NCI-H1417 (cell line): ENCODE results near the gene ARF4.
A peak's percentile ranks its signal among the peaks of the same experiment; 100 is the strongest.
"Not testable (repeated sequence)": the region's sequence is repeated elsewhere in the genome, so short reads cannot be mapped to it uniquely, and the experiment has no call there.

ENCODE experiments used
- DNase-seq, 3 experiments: peaks; one replicate each; lab custom pipeline; 2025; lab: John Stamatoyannopoulos, UW

The ARF4 gene

DNA sequence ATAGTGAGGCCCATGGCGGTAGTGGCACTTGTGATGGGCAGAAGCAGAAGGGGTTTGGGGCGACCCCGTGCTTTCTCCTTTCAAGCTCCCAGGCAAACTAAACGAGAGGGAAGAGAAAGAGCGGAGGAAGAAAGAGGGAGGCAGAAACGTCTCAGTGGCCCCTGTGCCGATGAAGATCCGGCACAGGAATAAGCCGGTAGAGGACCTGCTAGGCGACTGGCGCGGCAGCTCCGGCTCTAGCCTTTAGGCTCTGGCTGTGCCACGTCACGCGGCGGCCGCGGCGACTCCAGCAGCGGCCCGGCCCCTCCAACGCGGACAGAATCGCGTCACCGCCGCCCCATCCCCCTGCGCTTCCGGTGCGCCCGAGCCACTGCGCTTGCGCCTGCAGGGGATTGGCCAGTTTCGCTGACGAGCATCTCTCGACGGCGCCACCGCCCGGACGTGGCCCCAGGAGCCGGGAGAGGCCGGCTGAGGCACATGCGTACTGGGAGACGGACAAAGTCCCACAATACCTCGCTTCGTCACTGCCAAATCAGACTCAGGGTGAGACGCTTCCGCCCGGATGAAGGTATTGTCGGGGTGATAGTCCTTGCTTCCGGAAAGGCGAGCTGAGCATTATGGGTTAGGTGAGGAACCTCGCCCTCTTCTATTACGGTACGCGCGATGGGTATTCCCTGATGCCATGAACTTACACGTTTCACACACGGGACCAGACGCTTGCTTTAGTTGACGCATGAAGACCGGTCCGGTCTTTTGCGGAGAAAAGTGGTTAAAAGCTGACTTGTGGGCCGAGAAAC, at the start of gene ARF4:
TSS of gene ARF4 (minus strand) at position 218 of the 797 bp plus-strand sequence. CDS start at position 14, 204 bp downstream.
- DNase-seq: peak; percentile 95 to 99 (median 95)

DNA sequence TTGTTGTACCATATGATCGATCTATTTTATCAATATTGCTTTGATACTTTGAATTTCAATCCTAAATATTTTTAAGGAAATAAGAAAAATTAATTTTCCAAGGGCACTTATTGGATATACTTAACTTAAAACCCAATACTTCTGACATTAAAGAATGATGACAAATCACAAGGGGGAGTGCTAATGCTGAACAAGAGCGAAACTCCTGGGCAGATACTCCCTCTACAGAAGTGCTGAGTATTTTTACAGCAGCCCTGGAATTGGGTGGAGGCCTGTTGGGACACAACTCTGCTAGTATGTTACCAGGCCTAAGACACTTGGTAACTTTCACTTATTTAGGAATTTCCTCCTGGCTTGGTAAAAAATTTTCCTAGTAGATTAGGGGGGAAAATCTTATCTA, 49.6 kb upstream of the ARF4 start:
- no peak for DNase-seq

DNA sequence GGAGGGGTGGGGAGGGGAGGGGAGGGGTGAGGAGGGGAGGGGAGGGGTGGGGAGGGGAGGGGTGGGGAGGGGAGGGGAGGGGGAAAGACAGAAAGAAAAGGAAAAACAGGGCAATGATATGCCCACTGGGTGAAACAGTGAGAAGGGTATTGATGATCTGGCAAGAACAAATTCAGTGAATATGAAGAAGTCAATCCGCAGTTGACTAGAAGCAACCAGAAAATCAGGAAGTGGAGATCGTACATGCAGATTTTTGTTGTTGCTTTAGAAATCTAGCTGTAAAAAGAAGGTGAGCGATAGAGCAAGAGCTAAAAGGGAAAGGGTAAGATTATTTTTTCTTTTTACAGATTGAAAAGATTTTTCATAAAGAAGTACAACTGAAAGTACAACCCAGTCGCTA, 47.6 kb upstream of the ARF4 start:
- no peak for DNase-seq

DNA sequence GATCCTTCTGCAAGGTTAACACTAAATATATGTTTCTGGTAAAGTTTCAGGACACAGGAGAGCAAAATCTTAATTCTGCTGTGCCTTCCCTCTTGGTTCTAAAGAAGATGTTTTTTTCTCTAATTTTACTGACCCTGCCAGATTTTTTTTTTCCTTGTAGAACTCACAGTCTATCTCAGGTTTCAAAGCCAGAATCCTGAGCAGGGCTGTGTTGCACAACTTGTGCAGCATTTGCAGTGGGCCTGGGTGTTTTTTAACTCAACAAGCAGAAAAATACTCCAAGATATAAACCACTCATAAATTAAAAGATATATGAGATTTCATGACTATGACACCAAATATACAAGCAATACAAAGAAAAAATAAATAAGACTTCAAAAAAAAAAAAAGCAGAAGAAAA, 40.2 kb upstream of the ARF4 start:
- DNase-seq: no peak

DNA sequence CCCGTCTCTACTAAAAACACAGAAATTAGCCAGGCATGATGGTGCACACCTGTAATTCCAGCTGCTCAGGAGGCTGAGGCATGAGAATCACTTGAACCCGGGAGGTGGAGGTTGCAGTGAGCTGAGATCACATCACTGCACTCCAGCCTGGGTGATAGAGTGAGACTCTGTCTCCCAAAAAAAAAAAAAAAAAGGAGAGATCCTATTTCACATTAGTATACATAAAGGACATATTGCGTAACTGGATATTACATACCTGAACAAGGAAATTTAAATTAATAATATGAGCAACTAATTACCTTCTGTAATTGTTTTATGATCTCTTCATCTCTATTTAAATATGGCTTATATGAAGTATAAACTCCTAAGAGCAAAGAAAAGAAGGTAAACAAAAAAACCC, 37.1 kb upstream of the ARF4 start:
- not testable (repeated sequence) for DNase-seq

DNA sequence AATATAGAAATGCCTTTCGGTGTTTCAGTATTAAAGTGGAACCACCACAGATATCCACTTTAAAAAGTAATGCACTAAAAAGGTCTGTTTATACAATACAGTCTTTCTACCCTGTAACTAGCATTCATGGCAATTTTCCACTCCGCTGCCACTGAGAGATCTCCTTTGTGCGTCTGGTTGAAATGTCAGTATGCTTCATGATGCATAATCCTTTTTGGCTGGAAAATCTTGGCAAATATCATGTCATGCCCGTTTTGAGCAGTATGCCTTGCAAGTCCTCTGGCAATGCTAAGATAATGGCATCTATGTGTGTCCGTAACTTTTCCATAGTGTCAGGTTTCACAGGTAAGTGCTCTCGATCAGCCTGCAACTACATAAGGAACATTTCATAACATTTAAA, 30.8 kb upstream of the ARF4 start:
- peak in 2 of 3 experiments; percentile 3 to 59 for DNase-seq

DNA sequence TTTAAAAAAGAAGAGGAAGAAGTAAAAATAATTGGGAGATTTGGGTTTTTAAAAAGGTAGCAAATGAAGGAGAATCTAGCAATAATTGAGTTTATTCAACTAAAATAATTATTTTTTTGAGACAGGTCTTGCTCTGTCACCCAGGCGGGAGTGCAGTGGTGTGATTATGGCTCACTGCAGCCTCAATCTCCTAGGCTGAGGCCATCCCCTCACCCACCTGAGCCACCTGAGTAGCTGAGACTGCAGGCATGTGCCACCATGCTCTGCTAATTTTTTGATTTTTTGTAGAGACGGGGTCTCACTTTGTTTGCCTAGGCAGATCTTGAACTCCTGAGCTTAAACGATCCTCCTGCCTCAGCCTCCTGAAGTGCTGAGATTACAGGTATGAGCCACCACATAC, 27.7 kb upstream of the ARF4 start:
- no peak for DNase-seq

DNA sequence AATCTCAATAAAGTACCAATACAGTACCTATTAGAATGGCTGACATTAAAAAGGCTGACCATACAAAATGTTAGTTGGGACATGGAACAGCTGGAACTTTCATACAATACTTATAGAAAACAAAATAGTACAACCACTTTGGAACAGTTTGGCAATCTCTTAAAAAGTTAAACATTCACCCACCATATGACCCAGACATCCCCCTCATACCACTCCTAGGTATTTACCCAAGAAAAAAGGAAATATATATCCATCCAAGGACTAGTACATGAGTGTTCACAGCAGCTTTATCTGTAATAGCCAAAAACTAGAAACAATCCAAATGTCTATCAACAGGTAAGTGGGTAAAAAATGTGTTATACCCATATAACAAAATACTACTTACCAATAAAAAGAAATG, 25.2 kb upstream of the ARF4 start:
- DNase-seq: no peak

DNA sequence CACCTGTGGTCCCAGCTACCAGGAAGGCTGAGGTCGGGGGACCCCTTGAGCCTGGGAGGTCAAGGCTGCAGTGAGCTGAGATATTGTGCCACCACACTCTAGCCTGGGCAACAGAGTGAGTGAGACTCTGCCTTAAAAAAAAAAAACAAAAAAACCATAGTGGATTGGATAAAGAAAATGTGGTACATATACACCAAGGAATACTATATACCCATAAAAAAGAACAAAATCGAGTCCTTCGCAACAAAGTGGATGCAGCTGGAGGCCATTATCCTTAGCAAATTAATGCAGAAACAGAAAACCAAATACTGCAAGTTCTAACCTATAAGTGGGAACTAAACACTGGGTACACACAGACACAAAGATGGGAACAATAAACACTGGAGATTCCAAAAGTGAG, 20.6 kb upstream of the ARF4 start:
- DNase-seq: no peak

DNA sequence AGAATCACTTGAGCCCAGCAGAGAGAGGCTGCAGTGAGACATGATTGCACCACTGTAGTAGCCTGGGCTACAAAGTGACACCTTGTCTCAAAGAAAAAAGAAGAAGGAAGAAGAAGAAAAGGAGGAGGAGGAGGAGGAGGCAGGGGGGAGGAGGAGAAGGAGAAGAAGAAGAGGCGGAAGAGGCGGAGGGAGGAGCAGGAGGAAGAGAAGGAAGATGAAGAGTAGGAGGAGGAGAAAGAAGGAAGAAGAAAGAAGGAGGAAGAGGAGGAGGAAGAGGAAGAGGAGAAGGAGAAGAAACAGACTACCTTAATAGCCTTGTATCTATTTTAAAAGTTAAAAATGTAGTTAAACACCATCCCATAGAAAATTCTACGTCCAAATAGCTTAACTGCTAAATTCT, 19.1 kb upstream of the ARF4 start:
- DNase-seq: no peak

DNA sequence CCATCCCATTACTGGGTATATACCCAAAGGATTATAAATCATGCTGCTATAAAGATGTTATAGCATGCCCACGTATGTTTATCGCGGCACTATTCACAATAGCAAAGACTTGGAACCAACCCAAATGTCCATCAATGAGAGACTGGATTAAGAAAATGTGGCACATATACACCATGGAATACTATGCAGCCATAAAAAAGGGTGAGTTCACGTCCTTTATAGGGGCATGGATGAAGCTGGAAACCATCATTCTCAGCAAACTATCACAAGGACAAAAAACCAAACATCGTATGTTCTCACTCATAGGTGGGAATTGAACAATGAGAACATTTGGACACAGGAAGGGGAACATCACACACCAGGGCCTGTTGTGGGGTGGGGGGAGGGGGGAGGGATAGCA, 14.7 kb upstream of the ARF4 start:
- not testable (repeated sequence) for DNase-seq

DNA sequence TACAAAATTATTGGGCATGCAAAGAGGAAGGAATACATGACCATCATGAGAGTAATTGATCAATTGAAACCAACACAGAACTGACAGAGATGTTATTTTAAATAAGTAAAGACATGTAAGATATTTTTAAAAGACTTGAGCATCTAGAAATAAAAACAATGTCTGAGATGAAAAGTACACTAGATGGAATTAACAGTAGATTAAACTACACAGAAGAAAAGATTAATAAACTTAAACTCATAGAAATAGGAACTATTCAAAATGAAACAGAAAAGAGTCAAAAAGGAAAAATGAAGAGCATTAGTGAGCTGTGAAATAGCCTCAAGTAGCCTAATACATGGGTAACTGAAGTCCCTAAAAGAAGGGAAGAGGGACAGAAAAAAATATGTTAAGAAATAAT, 8.5 kb upstream of the ARF4 start:
- no peak for DNase-seq

DNA sequence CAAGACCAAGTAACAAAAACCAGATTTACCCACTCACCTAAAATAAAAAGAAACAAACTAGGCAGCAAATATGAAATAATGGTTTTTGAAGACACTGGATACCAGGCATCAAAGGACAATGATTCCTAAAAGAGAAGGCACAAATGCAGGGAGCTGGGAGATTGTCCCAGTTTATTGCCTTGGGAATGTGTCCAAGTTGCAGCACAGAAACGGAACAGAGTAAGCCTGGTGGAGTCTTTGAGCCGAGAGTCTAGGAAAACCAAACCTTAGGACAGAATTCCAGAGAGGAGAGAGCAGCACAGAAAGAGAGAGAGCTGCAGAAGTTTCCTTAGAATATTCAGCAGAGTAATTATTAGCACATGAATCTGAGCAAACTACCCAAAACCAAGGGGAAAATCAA, 7.8 kb upstream of the ARF4 start:
- no peak for DNase-seq

DNA sequence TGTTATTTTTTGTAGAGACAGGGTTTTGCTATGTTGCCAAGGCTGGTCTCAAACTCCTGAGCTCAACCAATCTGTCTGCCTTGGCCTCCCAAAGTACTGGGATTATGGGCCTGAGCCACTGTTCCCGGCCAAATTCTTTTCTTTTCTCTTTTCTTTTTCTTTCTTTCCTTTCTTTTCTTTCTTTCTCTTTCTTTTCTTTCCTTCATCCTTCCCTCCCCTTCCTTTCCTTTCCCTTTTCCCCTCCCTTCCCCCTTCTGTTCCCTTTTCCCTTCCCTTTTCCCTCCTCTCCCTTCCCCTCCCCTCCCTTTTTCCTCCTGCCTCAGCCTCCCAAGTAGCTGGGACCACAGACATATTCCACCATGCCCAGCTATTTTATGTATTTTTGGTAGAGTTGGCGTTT, 3.1 kb upstream of the ARF4 start:
- DNase-seq: no peak

DNA sequence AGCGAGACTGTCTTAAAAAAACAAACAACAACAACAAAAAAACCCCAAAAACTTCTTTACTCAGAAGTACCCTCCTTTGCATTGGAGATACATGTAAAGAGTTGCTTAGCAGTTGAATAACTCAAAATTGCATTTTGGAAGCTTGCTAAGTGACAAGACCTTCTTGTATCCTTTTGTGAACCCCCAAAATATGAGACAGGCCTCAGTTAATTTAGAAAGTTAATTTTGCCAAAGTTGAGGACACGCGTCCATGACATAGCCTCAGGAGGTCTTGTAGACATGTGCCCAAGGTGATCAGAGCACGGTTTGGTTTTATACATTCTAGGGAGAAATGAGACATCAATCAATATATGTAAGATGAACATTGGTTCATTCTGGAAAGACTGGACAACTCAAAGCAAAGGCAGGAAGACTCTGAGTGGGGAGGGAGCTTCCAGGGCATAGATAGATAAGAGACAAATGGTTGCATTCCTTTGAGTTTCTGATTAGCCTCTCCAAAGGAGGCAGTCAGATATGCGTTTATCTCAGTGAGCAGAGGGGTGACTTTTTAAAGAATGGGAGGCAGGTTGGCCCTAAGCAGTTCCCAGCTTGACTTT, 1.7 kb upstream of the ARF4 start:
- peak in 1 of 3 experiments; percentile 2 for DNase-seq

DNA sequence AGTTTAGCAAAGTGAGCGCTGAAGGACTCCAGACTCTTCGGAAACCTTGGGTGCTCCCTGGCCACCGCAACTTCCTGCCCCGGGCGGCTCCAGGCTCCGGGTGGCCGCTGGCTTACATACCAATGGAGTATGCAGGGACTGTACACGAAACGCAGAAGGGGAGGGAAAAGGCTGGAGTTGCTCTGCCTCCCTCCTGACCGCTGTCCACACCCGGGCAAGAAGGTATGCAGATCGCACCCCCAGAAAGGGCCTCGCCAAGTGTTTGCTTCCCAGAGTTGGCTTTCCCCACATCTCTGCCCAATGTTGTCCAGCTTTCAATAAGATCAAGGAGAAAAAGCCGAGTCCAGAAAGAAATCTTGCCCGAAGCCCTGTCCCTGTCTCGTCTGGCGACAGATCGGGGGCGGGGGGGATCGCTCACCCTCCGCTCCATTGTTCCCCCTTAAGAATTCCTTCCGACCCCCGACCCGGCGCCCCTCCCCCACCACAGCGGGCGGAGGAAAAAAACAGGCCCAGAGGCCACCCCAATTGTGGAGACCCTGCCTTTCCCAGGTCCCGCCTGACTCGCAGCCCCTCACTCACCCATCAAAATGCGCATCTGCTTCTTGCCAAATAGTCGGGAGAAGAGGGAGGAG, 533 bp downstream of the ARF4 start:
- peak; percentile 3 to 42 (median 40) for DNase-seq

DNA sequence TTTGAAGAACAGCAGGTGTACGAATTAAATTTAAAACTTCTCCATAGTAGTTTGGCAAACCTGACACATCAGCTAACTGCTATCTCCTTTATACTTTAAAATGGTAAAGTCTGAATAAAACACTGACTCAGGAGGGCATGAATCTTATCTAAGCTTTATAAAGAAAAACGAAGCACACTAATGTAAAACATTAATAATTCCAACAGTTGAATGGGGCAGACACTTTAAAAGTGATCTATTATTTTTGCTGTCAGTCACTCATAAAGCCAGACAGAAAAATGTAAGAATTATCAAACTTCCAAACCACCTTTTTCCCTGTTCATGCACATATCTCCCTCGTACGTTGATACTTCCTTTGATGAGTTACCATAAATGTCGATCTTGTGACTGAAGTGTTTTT, 2.6 kb downstream of the ARF4 start:
- DNase-seq: no peak

DNA sequence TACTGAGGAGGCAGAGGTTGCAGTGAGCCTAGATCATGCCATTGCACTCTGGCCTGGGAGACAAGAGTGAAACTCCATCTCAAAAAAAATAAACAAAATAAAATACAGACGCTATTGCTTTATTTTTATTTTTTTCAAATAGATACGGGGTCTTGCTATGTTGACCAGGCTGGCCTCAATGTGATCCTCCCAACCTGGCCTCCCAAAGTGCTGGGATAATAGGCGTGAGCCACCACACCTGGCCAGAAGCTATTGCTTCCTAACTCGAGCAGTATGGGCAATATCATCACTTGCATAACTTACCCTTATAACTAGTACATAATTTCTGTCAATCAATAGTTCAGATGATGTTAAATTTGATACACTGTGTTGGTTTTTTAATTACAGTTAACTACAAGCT, 3.0 kb downstream of the ARF4 start:
- no peak for DNase-seq

DNA sequence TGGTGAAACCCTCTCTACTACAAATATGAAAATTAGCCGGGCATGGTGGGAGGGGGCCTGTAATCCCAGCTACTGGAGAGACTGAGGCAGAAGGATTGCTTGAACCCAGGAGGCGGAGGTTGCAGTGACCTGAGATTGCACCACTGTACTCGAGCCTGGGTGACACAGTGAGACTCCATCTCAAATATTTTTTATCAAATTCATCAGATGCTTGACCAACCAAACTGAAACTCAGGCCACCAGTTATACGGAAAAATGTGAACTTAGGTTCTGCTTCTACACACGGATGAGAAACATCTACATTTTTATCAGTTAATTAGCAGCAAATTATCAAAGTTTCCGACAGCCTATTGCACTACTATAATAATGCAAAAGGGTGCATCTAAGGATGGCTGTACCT, 4.8 kb downstream of the ARF4 start:
- DNase-seq: no peak

DNA sequence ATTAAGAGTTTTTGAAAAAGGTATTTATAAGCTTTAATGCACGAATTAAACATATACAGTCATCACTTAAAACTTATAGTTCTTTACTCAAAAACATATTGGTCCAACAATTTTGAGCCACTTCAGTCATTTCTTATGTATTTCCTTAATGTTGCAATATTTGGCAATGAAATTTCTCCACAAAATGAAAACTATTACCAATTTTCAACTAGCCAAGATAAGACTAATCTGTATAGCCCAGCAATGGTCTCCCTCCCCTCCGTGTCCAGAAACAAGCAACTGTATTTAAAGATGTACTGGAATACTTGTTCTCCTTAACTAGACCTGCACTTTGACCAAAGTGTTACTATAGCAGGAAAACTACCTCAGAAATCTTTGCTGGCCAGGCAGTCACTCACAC, 9.2 kb downstream of the ARF4 start:
- no peak for DNase-seq

DNA sequence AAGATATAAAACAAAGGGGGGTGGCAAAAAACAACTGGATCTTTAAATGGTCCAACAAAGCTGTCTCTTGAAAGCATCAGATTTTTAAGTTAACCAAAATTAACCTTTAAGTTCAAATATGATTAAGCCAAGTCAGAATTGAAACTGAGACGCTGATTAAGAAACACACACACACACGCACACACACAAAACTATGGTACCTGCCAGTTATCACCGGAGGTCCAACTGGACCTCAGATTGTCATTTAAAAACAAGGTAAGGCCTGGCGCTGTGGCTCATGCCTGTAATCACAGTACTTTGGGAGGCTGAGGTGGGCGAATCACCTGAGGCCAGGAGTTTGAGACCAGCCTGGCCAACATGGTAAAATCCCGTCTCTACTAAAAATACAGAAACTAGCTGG, 10.4 kb downstream of the ARF4 start:
- no peak for DNase-seq

DNA sequence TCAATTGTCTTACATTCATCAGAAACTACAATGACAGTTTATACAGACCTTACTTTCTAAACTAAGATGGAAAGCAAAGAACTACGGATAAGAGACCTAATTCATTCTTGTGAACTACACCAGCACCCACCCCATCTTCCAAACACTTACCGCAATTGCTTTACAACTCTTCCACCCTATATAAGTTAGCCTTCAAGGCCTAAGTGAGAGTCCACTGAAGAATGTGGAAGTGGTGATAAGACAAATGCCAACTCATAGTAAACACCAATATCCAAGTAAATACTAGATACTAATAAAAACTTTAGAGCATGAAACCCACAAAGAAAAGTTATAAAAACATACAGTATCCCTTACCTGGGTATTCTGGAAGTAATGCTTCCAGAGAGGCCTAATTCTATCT, 13.6 kb downstream of the ARF4 start:
- DNase-seq: no peak

DNA sequence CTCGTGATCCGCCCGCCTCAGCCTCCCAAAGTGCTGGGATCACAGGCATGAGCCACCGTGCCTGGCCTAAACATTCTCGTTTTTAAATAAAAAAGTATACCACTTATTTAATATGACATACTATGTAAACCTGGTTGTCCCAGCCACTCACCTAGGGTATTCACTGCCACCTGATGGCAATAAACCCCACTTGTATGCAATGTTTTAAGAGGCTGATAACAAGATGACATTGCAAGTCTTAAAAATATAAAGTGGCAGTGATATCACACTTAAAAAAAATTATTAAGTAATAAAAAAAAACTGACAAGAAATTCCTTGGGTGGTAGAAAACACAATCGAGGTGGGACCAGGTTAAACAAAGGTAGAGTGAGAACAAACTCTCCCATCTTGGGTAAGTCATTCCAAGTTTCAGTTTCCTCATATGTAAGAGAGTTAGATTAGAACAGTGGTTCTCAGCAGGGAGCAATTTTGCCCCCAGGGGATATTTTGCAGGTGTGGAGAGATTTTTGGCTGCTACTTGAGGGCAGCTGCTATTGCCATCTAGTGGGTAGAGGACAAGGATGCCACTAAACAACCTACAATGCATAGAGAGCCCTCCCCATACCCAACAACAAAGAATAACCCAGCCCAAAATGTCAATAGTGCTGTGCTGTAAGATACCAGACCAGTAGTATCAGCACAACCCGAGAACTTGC, 14.5 kb downstream of the ARF4 start:
- DNase-seq: peak in 2 of 3 experiments; percentile 33 to 70
